GM20431 (cell line): Measurements from ENCODE around the gene PRDX6.

Experiments used
- in situ Hi-C: fragments of 300-500 bp; cut with MseI, MboI; formaldehyde crosslinking; loops from one replicate; pipeline ENCODE4 v1.15.0; 2020; ENCODE audit warnings: low sequenced_read_pairs; ENCODE audit not compliant: unreplicated experiment

The PRDX6 gene

DNA sequence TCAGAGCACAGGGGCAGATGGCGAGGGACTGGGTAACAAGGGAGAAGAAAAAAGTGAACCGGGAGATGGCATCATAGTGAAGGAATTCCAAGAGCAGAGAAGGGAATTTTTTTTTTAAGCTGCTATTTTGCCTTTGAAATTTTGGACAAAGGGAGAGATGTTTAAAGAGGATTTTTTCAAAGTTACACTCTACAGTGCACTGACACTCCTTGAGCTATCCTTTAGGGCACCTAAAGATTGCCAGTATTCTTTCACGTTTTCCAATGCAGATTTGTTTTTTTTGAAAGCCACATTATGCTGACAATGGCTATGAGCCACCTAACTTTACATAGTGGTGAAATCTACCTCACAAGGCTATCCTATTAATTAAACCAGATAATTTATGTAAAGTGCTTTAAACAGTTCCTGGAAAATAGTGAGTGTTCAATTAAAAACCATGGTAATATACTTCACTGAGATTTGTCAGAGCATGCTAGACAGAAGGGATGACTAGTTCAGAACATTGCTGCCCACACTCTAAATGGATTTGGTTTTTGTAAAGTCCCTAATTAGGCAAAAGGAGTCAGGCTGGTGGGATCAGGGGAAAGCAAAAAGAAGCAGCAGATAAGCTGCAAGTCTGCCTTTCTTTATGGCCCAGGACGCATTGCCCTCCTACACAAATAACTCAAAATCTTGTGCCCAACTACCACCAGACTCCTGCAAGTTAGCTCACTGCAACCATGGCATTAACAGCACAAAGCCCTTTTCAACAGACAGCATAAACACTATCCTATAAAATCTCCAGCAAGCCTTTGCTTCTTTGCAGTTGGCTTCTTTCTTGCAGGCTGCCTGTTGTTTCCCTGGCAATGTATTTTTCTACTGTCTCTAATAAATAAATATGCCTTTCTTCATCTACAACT is 53.9 kb downstream of the PRDX6 start:
- in situ Hi-C loops: no loop called here

DNA sequence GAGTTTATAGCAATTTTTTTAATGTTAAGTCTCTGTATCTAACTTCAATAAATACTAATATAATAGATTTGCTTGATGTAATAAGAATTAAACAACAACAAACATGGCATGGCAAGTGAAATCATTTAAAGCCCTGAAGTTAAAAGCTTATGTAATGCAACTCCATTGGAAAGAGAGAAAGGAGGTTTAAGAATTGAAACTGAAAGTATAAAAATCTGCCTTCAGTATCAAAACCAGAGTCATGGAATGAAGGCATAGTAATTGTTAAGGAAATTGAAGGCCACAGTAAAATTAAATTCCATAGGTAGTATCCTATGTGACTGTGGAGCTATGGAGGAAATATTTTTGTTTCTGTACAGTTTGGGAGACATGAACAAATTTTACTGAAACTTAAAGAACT is 55.1 kb downstream of the PRDX6 start:
- in situ Hi-C loops: no loop called here

- in situ Hi-C loops: no loop called here
These were observed 59.1 kb downstream of the PRDX6 start for GRCh38 chr1:173536223-173536622.
